Endothelial cell of hepatic sinusoid (primary cell): Measurements from ENCODE around the gene SIRT3.

Experiments used
- in situ Hi-C: cut with HindIII; loops from 2 replicates; pipeline ENCODE4 v1.10.0; 2017; ENCODE audit warnings: low sequenced_read_pairs

The SIRT3 gene

DNA sequence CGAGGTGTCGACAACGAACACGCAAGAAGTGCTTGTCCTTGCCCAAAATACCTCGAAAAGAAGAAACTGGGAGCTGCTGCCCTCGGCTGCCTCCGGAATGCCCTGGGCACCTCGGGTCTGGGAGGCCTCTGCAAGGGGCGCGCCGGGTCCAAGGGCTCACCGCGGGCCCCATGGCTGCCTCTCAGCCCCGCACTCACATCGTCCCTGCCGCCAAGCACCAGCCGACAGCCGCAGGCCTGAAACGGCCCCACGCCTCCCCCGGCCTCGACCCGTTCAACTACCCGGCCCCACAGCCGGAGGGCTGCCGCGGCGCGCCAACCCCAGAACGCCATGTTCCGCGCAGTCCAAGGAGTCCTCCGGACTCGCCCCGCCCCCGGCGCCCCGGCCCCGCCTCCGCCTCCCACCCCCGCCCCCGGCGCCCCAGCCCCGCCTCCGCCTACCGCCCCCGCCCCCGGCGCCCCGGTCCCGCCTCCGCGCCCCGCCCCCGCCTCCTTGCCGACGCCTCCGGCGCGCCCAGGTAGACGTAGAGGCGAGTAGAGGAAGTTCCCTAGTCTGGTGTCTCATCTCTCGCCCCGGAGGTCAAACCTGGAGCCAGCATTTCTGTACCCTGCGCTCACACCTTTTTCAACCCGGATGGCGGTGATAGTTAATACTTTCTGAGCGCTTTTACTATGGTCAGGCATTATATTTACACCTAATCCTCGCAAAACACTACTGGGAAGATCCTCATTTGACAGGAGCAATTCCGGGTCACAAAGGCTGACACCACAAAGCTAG lies at the start of gene SIRT3:
TSS of gene SIRT3 (minus strand) at position 346 of the 777 bp plus-strand sequence. CDS start at position 332, 14 bp downstream.
- in situ Hi-C loops: no loop called here

DNA sequence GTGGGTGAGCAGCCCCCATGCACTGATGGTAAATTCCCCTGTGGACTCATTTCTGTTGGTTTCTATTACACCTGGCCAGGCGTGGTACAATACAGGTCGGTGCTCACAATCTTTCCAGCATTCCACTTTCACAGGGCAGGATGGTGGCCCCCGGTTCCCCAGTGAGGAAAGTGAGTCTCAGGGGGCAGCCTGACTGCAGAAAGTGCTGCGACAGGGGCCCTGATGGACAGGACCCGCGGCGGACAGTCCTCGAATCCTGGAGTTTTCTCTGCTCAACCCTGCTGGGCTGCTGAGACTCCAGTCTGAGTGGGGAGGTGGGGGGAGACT lies 49.7 kb upstream of the SIRT3 start:
- in situ Hi-C loops: no loop called here

DNA sequence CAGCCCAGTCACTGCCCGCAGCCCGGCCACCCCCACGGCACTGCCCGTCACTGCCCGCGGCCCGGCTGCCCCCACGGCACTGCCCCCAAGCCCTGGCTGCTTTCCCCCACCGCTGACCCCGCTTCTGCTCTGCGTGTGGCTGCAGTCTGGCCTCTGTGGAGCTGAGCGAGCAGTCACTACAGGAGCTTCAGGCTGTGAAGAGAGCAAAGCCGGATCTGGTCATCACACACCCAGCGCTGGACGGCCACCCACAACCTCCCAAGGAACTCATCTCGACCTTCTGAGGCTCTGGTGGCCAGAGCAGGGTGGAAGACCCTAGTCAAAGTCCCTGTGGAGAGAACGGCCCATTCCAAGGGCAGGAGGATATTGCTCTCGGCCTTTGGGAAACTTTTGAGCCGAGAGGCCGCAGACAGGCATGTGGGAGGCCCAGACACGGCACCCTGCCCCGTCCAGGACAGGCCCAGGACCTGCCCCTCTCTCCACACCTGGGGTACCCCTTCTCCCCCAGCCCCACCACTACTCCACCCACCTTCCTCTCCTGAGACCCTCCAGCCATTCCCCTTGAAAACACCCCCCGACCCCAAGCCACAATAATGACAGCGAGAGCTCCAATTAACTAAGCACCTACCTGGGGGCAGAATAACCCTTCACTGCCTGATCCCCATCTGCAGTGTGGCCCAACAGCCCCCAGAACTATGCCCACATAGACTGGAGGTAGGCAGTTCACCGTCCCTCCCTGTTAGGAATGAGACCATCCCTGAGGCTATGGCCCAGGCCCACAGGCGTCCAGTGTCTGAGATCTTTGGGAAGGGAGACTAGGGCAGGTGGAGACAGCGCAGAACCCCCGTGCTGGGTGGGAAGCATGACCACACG lies 49.1 kb upstream of the SIRT3 start:
- in situ Hi-C loops: no loop called here

DNA sequence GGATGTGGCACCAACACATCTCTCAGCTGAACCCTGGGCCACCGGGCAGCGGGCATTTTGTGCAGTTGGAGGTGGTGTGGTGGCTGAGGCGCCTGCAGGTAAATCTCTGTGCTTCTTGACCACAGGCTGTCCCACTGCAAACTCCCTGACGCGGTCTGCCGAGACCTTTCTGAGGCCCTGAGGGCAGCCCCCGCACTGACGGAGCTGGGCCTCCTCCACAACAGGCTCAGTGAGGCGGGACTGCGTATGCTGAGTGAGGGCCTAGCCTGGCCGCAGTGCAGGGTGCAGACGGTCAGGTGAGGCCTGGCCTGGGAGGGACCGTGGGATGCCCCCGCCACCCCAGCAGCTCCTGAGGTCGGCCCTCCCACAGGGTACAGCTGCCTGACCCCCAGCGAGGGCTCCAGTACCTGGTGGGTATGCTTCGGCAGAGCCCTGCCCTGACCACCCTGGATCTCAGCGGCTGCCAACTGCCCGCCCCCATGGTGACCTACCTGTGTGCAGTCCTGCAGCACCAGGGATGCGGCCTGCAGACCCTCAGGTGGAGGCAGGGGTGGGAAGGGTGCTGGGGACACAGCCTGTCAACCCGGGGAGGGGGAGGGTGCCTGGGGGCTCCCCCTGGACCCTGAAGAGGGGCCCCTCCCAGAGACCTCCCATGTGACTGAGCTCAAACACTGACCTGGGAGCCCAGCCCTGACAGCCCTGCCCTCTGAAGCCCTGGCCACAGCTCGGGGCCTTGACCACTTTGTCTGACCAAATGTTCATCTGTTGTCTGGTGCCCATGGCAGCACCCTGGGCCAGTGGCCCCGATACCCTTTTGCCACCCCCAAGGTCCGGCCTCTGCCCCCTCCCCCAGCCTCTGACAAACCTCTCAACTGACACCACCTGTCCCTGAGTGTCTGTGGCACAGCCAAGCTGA lies 48.2 kb upstream of the SIRT3 start:
- in situ Hi-C loops: no loop called here

DNA sequence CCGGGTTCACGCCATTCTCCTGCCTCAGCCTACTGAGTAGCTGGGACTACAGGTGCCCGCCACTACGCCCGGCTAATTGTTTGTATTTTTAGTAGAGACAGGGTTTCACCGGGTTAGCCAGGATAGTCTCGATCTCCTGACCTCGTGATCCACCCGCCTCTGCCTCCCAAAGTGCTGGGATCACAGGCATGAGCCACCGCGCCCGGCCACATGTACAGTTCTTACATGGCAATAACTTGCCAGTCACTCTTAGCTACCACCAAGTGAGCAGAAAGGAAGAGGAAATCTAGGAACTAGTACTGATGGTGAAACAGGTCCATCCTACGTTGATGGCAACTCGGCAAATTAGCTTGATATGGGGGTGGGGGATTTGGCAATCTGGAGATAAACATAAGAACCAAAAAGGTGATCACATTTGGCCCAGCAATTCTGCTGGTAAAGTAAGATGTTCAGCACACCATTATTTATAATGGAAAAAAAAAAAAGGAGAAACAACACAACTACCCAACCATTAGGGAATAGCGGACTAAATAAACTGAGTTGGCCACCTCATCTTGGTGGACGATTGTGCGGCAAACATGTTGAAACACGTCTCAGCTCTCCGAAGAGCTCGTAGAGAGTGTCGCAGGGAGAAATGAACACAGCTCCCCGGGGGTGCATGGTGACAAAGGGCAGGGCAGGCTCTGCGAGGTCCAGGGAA lies 47.4 kb upstream of the SIRT3 start:
- in situ Hi-C loops: no loop called here

DNA sequence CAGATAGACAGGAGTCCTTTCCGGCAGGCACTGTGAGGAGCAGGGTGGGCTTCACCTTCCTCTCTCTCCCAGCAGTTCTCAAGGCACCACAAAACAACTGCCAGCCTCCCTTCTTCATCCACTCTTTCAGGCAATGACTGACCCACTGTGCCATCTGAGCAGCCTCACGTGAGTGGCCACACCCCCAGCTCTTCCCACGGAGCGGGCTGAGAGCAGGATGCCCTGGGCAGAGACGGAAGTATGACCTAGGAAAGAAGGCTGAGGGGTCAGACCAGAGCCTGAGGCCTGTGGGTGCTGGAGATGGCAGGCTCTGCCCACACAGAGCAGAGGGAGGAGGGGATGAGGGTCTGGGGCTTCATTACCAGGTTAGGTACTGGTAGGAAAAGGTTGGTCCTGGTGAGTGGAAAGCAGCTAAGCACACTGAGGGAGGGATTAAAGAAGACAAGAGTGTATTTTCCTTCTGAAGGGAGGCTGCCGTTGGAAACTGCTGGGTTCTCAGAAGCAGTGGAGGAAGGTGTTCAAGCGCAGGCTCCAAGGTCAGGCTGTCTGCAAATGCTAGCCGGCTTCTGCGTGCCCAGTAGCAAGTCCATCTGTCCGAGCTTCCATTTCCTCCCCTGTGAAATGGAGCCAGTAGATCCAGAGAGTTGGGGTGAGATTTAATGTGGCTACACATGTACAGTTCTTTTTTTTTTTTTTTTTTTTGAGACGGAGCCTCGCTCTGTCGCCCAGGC lies 46.7 kb upstream of the SIRT3 start:
- in situ Hi-C loops: no loop called here

DNA sequence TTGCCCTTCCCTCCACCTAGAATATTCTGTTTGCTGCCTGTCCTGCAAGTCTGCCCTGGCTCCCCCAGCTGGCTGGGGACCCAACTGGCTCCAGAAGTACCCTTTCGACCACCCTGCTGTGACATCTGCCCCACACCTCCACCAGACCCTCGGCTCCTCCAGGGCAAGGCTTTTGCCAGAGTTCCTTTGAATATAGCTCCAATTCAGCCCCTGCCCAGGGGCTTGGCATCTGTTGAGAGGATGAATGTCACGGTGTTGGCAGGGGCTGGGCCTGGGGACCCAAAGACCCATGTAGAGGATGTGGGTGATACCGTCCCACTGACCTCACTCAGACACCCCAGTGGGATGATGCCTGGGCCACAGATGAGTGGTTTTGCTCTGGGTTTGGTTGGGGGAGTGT lies 46.0 kb upstream of the SIRT3 start:
- in situ Hi-C loops: no loop called here

DNA sequence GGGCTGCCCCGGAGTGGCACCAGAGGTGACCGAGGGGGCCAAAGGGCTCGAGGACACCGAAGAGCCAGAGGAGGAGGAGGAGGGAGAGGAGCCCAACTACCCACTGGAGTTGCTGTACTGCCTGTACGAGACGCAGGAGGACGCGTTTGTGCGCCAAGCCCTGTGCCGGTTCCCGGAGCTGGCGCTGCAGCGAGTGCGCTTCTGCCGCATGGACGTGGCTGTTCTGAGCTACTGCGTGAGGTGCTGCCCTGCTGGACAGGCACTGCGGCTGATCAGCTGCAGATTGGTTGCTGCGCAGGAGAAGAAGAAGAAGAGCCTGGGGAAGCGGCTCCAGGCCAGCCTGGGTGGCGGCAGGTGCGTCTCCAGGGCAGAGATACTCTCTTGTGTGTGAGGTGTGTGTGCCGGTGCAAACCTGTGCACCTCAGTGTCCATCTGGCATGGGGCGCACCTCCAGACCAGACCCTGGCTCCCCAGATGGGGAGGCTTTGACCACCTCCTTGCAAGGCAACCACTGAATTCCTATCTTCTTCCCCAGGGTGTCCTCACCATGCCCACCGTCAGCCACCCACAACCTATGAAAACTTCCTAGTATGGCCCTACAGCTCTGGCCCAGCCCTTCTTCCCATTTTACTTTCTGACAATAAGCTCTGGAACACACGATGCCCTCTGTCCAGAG lies 45.5 kb upstream of the SIRT3 start:
- in situ Hi-C loops: no loop called here

DNA sequence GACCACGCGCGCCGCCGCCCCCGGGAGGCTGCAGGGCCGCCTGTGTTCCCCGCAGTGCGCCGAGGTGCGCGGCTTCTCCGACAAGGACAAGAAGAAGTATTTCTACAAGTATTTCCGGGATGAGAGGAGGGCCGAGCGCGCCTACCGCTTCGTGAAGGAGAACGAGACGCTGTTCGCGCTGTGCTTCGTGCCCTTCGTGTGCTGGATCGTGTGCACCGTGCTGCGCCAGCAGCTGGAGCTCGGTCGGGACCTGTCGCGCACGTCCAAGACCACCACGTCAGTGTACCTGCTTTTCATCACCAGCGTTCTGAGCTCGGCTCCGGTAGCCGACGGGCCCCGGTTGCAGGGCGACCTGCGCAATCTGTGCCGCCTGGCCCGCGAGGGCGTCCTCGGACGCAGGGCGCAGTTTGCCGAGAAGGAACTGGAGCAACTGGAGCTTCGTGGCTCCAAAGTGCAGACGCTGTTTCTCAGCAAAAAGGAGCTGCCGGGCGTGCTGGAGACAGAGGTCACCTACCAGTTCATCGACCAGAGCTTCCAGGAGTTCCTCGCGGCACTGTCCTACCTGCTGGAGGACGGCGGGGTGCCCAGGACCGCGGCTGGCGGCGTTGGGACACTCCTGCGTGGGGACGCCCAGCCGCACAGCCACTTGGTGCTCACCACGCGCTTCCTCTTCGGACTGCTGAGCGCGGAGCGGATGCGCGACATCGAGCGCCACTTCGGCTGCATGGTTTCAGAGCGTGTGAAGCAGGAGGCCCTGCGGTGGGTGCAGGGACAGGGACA lies 44.8 kb upstream of the SIRT3 start:
- in situ Hi-C loops: no loop called here

DNA sequence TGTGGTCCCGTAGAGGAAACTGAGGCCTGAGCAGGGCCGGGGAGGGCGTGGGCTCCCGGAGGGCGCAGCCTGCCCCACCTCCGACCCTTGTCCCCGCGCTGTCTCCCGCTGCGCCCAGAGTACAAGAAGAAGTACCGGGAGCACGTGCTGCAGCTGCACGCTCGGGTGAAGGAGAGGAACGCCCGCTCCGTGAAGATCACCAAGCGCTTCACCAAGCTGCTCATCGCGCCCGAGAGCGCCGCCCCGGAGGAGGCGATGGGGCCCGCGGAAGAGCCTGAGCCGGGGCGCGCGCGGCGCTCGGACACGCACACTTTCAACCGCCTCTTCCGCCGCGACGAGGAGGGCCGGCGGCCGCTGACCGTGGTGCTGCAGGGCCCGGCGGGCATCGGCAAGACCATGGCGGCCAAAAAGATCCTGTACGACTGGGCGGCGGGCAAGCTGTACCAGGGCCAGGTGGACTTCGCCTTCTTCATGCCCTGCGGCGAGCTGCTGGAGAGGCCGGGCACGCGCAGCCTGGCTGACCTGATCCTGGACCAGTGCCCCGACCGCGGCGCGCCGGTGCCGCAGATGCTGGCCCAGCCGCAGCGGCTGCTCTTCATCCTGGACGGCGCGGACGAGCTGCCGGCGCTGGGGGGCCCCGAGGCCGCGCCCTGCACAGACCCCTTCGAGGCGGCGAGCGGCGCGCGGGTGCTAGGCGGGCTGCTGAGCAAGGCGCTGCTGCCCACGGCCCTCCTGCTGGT lies 44.0 kb upstream of the SIRT3 start:
- in situ Hi-C loops: no loop called here

DNA sequence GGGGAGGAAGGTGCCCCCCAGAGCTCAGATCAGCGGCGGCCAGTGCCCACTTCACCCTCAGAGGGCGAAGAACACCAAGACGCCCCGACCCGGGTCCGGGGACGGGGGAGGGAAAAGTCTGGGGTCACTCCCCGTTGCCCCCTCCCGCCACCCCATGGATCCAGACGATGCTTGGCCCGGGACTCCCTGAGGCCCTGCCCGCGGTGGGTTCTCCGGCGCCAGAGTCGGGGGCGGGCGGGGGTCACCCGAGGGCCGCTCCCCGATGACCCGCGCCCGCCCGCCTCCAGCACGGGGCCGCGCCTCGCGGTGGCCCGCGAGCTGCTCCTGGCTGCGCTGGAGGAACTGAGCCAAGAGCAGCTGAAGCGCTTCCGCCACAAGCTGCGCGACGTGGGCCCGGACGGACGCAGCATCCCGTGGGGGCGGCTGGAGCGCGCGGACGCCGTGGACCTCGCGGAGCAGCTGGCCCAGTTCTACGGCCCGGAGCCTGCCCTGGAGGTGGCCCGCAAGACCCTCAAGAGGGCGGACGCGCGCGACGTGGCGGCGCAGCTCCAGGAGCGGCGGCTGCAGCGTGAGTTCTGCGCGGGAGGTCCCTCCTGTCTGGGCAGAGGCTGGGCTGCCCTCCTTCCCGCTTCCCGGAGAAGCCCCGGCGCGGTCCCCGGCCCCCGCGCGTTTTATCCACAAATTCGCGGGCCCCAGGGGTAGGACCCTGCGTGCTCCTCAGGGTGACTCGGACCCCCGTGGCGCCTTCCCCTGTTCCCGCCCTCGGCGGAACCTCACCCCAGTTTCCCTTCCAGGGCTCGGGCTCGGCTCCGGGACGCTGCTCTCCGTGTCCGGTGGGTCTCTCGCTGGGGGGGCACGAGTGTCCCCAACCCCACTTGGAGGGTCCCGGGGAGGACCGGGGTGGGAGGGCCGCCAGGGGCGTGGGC lies 43.2 kb upstream of the SIRT3 start:
- in situ Hi-C loops: no loop called here

DNA sequence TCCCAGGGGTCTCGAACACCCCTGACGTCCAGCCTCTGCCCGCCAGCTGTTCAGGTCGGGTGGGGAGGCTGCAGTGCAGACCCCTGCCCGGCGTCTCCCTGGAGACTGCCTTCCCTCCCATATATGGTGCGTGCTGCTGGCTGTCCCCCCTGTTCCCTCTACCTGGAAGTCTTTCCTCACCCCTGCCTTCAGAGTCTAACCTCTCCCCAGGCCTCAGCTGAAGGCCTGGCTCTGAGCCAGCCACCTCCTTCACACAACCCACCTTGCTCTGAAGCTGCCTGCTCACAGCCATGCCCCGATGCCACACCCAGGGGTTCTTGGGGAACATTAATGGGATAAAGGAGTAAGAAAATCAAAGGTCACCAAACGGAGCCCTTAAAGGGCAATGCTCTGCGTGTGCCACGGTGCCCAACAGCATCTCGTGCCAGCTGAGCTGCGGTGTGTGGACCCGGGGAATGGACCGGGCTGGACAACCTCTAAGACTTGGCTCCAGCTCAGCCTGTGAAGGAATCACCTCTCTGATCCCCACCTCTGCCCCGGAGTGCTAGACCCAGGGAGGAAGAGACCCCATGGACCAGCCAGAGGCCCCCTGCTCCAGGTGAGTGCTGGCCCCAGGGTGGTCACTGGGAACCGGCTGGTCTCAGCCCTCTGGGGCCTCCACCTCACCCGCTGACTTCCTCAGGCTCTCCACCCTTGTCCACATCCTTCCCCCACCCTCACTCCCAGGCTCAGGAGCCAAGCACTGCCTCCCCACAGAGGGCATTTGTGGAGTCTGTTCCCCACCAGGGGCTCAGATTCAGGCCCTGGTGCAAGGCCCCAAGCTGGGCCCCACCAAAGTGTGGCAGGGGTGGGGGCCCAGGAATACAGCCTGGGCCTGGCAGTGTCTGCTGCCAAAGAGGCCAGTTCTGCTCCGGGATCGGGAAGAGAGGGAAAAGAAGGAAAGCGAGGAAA lies 42.1 kb upstream of the SIRT3 start, which contains the start of gene NLRP6:
TSS of gene NLRP6 (plus strand) at position 407 of the 951 bp plus-strand sequence. CDS start at position 570, 163 bp downstream.
- in situ Hi-C loops: no loop called here

DNA sequence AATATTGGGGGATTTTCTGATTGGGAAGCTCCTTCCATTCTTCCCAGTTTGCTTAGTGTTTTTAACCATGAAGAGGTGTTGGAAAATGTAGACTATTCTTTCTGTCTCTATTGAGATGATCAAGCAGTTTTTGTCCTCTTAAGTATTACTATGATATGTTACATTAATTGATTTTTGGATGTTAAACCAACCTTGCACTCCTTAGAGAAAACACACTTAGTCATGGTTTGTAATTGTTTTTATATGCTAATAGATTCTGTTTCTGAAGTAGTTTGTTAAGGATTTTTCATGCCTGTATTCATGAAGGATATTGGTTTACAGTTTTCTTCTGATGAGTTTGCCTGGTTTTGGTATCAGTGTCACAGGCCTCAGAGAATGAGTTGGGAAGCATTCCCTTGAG lies 40.1 kb upstream of the SIRT3 start:
- in situ Hi-C loops: no loop called here

DNA sequence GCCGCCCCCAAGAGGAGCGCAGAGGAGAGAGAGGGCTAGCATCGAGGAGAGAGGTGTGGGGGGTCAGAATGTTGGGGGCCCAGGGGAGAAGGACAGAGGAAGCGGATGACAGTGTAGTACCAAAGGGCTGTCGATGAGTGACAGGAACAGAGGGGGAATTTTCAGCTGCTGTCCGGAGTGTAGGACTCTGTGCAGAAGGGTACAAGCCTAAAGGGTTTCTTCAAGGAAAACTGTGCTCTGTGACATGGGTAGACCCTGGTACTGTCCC lies 36.7 kb upstream of the SIRT3 start:
- in situ Hi-C loops: no loop called here

DNA sequence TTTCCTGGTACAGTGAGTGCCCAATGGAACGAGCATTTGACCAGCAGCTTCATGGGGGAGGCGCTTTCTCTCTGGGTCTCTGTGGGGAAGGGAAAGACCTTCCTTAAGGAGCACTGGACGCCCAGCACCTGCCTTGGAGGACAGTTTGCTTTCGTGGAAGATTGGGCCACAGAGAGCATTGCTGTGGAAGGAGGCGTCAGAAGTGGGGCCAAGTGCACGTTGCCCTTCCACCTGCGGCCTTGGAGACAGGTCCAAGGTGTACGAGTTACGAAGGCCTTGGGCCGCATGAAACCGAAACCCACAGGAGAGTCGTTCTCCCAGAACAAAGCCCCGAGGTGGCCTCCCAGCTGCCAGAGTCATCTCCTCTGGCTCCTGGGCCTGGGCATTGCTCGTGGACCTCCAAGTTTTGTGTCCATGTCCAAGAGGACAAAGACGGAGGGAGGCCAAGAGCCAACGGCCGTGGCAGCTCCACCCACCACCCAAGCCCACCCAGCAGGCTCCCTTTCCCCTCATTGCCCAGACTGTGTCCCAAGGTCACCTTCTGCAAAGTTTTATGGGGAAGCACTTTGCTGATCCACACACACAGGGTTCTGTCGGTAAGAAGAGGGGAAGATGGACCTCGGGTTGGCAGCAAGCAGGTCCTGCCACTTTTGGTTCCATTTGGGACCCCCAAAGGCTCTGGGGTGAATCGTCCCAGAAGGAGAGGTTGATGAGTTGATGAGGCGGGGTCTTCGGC lies 36.2 kb upstream of the SIRT3 start:
- in situ Hi-C loops: no loop called here
